HepG2 (cell line): ENCODE data around the gene HLCS.

Experiments
- HNF4A ChIP-seq: sonication (generic); formaldehyde crosslinking; IDR thresholded peaks from 2 replicates; pipeline ENCODE4 v1.4.0; 2020; ENCODE audit warnings: missing genetic modification reagents
- TAF1 ChIP-seq: sonication (generic); formaldehyde crosslinking; IDR thresholded peaks from 2 replicates; pipeline ENCODE4 v1.4.0; 2020; ENCODE audit warnings: missing genetic modification reagents
- TF ChIP-seq, protein P1 (sequence below): IDR thresholded peaks from 2 replicates; pipeline ENCODE4 v1.6.1; 2016; ENCODE audit warnings: control low read depth
- TF ChIP-seq, protein P2 (sequence below): sonication (generic); formaldehyde crosslinking; IDR thresholded peaks from 2 replicates; pipeline ENCODE4 v1.4.0; 2020; ENCODE audit warnings: mild to moderate bottlenecking, missing genetic modification reagents

DNA sequence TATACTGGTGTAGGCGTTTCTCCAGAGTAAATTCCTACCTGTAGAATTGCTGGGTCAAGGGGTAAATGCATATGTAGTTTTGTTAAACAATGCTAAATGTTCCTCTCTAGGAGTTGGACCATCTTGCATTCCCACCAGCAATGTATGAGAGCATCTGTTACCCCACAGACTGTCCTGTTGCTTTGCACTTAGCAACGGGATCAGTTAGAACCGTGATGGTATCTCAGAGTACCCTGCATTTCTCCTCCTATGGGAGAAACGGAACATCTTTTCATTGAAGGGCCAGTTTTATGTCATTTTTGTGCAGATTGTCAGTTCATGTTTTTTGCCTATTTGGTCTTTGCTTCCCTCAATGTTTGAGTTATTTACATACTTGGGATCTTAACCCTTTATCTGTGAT, 22.1 kb upstream of the HLCS start:
- TF ChIP-seq HNF4A (CRISPR knock-in tag) (no peak), TAF1 (CRISPR knock-in tag) (no peak)
- TF ChIP-seq, protein P1, sequence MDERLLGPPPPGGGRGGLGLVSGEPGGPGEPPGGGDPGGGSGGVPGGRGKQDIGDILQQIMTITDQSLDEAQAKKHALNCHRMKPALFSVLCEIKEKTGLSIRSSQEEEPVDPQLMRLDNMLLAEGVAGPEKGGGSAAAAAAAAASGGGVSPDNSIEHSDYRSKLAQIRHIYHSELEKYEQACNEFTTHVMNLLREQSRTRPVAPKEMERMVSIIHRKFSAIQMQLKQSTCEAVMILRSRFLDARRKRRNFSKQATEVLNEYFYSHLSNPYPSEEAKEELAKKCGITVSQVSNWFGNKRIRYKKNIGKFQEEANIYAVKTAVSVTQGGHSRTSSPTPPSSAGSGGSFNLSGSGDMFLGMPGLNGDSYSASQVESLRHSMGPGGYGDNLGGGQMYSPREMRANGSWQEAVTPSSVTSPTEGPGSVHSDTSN (CRISPR knock-in tag) = no peak
- TF ChIP-seq, protein P2, sequence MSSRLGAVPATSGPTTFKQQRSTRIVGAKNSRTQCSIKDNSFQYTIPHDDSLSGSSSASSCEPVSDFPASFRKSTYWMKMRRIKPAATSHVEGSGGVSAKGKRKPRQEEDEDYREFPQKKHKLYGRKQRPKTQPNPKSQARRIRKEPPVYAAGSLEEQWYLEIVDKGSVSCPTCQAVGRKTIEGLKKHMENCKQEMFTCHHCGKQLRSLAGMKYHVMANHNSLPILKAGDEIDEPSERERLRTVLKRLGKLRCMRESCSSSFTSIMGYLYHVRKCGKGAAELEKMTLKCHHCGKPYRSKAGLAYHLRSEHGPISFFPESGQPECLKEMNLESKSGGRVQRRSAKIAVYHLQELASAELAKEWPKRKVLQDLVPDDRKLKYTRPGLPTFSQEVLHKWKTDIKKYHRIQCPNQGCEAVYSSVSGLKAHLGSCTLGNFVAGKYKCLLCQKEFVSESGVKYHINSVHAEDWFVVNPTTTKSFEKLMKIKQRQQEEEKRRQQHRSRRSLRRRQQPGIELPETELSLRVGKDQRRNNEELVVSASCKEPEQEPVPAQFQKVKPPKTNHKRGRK = no peak
